Osteocyte (in vitro differentiated cells): ENCODE data around the gene ADAM30. TPM values are rescaled to one million over a fixed set of nuclear protein-coding genes. Genes with fewer than 3 reads are reported as not detected.

Source experiments
- DNase-seq: peaks from one replicate; pipeline ENCODE4 v3.0.0; 2021; ENCODE audit warnings: mixed read lengths; ENCODE audit not compliant: unreplicated experiment; ENCODE audit errors: extremely low spot score
- H3K27ac Mint-ChIP-seq: one replicate; pipeline ENCODE4 v1.8.0; 2021; ENCODE audit warnings: mild to moderate bottlenecking, mixed read lengths; ENCODE audit not compliant: unreplicated experiment
- H3K27me3 Mint-ChIP-seq: one replicate; pipeline ENCODE4 v1.8.0; 2021; ENCODE audit warnings: mixed read lengths; ENCODE audit not compliant: unreplicated experiment
- H3K36me3 Mint-ChIP-seq: one replicate; pipeline ENCODE4 v1.8.0; 2021; ENCODE audit warnings: mixed read lengths; ENCODE audit not compliant: unreplicated experiment
- H3K4me1 Mint-ChIP-seq: one replicate; pipeline ENCODE4 v1.8.0; 2021; ENCODE audit warnings: mixed read lengths; ENCODE audit not compliant: unreplicated experiment
- H3K4me3 Mint-ChIP-seq: one replicate; pipeline ENCODE4 v1.8.0; 2021; ENCODE audit warnings: mild to moderate bottlenecking, moderate library complexity, mixed read lengths; ENCODE audit not compliant: unreplicated experiment
- H3K9me3 Mint-ChIP-seq: one replicate; pipeline ENCODE4 v1.8.0; 2021; ENCODE audit warnings: mixed read lengths; ENCODE audit not compliant: unreplicated experiment
- total RNA-seq: library from RNA; stranded (reverse); gene quantifications from 2 replicates; pipeline ENCODE4 v1.2.1, GENCODE V29; 2021
- TF ChIP-seq, protein P1 (sequence below): fragments of 200-600 bp; sonication (generic); IDR thresholded peaks from 2 replicates; pipeline ENCODE4 v1.5.0; 2021; ENCODE audit warnings: antibody characterized with exemption, mild to moderate bottlenecking, moderate library complexity

The ADAM30 gene
- total RNA-seq, 1 donor from 2014 or later, result not detected

DNA sequence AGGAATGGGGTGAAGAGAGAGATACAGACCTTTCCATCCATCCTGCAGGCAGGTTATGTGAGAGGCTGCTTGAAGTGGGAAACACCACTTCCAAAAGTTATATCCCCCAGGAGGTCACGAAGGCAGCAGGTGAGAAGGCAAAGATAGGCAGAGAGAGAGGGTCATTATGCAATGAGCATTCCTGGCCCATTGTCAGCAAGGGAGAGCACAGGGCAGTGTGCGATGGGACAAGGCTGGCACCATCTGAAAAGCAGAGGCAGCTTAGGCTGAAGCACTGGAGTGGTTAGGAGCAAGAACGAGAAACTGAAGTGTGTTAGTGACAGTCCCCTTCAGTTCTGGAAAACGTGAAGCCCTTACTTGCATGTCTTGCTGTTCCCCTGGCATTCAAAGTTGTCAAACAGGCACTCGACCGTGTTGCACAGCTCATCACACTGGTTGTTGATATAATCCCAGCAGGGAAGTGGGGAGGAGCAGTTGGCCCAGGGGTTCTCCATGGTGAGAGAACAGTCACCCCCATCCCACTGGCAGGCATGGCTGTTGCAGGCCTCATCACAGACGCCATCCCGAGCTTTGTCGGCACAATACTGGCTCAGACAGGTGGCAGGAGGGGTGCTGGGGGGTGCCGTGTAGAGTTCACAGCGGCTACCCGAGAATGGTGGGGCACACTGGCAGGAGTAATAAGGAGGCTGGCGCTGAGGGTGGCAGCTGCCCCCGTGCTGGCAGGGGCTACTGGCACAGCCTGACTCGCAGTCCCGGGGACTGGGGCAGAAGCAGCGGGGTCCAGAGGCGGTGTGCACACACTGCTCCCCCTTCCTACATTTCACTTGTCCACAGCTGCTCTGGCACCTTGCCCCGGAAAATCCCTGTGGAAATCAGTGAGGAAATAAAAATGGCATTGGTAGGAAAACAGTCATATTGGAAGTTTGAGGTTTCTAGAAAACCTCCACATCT lies 28.9 kb upstream of the ADAM30 start:
- Mint-ChIP-seq H3K4me3 (no peak overlapping the region), H3K27ac (no peak overlapping the region), H3K36me3 (peaks cover 61% of the 10 kb centered on the region), H3K4me1 (no peaks in the 10 kb centered on the region), H3K27me3 (no peaks in the 10 kb centered on the region), H3K9me3 (no peaks in the 10 kb centered on the region)
- TF ChIP-seq, protein P1, sequence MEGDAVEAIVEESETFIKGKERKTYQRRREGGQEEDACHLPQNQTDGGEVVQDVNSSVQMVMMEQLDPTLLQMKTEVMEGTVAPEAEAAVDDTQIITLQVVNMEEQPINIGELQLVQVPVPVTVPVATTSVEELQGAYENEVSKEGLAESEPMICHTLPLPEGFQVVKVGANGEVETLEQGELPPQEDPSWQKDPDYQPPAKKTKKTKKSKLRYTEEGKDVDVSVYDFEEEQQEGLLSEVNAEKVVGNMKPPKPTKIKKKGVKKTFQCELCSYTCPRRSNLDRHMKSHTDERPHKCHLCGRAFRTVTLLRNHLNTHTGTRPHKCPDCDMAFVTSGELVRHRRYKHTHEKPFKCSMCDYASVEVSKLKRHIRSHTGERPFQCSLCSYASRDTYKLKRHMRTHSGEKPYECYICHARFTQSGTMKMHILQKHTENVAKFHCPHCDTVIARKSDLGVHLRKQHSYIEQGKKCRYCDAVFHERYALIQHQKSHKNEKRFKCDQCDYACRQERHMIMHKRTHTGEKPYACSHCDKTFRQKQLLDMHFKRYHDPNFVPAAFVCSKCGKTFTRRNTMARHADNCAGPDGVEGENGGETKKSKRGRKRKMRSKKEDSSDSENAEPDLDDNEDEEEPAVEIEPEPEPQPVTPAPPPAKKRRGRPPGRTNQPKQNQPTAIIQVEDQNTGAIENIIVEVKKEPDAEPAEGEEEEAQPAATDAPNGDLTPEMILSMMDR, result no peak
- DNase-seq, result no peak

DNA sequence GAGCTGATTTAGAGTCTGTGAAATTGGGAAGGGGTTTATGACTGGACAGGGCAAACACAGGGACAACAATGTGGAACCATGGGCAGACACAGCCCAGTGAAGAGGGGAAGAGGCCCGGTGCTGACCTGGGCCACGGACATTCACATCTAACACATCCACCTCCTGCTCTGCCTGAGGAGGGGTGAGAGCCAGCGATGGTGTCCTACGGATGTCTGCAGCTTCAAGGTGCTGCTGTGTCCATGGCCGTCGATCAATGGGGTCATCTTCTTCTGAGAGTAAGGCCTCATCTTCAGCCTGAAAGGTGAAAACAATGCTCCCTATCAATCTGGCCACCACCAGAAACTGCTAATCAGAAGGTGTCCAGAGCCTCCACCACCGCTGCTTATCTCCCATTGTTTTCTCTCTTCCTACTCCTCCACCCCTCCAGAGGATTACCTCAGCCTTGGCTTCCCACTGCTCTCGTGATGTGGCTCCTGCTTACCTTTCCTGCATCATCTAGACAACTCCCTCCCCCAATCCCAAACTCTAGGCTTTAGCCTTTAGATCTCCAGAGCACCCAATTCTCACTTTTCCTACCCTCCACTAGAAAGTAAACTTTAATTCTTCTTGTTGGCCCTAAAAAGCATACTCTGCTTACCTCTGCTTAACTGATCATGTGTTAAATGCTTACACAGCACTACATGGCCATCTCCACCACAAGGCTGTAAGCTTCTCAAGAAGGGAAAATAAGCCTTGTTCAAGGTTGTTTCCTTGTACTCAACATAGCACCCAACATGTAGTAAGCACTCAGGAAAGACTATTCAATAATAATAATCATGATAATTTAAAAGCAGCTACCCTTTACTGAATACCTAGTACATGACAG lies 24.0 kb upstream of the ADAM30 start:
- H3K27ac Mint-ChIP-seq, result no peak overlapping the region
- TF ChIP-seq, protein P1, result no peak
- no peaks in the 10 kb centered on the region for H3K9me3 Mint-ChIP-seq
- H3K27me3 Mint-ChIP-seq, result no peaks in the 10 kb centered on the region
- peaks cover 85% of the 10 kb centered on the region for H3K36me3 Mint-ChIP-seq
- no peak overlapping the region for H3K4me3 Mint-ChIP-seq
- no peak for DNase-seq
- peaks cover 17% of the 10 kb centered on the region for H3K4me1 Mint-ChIP-seq

DNA sequence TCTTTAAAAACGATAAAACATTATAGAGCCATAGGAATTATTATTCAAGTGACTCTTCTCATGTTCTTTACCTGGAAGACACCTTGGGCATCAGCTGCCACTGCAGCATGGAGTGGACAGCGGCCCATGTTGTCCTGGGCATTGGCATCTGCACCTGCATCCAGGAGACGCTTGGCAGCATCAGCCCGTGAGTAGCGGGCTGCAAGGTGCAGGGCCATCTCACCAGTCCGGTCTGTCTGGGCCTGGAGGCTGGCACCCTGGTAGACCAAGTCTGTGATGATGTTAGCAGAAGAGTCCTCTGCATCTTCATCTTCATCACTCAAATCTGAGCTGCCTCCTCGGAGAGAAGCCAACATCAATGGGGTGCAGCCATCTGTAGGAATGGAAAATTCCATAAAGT lies 22.9 kb upstream of the ADAM30 start:
- Mint-ChIP-seq H3K4me3 (no peak overlapping the region), H3K27ac (no peak overlapping the region), H3K4me1 (peaks cover 17% of the 10 kb centered on the region), H3K9me3 (no peaks in the 10 kb centered on the region), H3K36me3 (peaks cover 85% of the 10 kb centered on the region), H3K27me3 (no peaks in the 10 kb centered on the region)
- TF ChIP-seq, protein P1, result no peak
- DNase-seq, result no peak

DNA sequence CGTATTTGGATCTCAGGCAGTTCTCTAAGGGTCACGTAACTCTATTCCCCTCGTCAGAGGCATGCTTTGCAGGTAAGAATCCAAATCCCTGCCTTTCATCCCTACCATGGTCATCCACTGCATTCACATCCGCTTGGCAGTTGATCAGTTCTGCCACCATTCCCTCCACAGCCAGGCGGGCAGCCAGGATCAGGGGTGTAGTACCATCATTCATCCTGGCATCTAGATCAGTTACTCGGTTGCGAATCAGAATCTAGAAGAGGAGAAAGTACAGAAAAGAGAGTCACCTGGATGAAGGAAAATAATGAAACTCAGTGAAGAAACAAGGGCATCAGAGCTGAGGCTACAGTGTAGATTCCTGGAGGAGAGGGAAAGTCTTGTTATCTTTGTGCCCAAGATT lies 22.0 kb upstream of the ADAM30 start:
- TF ChIP-seq, protein P1, result no peak
- Mint-ChIP-seq H3K4me3 (no peak overlapping the region), H3K4me1 (peaks cover 17% of the 10 kb centered on the region), H3K9me3 (no peaks in the 10 kb centered on the region), H3K27me3 (no peaks in the 10 kb centered on the region), H3K36me3 (peaks cover 88% of the 10 kb centered on the region), H3K27ac (no peak overlapping the region)
- no peak for DNase-seq
